COR-L47 (cell line): ENCODE results near the gene RGS10.
"Not testable (repeated sequence)": the region's sequence is repeated elsewhere in the genome, so short reads cannot be mapped to it uniquely, and the experiment has no call there.

Experiments
- DNase-seq: peaks from one replicate; lab custom pipeline; 2025; lab: John Stamatoyannopoulos, UW

The RGS10 gene

GRCh38 chr10:119538632-119539358 lies 3.7 kb downstream of the RGS10 start:
- no peak for DNase-seq

- DNase-seq = no peak
Observed at GRCh38 chr10:119537953-119538630, 4.4 kb downstream of the RGS10 start.

- DNase-seq = no peak
Observed at GRCh38 chr10:119536508-119537025, 6.0 kb downstream of the RGS10 start.

- no peak for DNase-seq
Observed at GRCh38 chr10:119535837-119536507, 6.5 kb downstream of the RGS10 start.

- no peak for DNase-seq
Observed at GRCh38 chr10:119535305-119535704, 7.2 kb downstream of the RGS10 start.

GRCh38 chr10:119533473-119533872 lies 9.0 kb downstream of the RGS10 start:
- no peak for DNase-seq

GRCh38 chr10:119532791-119533190 lies 9.7 kb downstream of the RGS10 start:
- DNase-seq = not testable (repeated sequence)

GRCh38 chr10:119532251-119532650 lies 10.3 kb downstream of the RGS10 start:
- DNase-seq = not testable (repeated sequence)

- DNase-seq = no peak
Observed at GRCh38 chr10:119531067-119531466, 11.5 kb downstream of the RGS10 start.

- DNase-seq = not testable (repeated sequence)
Observed at GRCh38 chr10:119528663-119529237, 13.8 kb downstream of the RGS10 start.

- DNase-seq = no peak
Observed at GRCh38 chr10:119526621-119527592, 15.6 kb downstream of the RGS10 start.

GRCh38 chr10:119526149-119526548 lies 16.4 kb downstream of the RGS10 start:
- DNase-seq = no peak

GRCh38 chr10:119525116-119525515 lies 17.4 kb downstream of the RGS10 start:
- DNase-seq = no peak

- no peak for DNase-seq
Observed at GRCh38 chr10:119524720-119525070, 17.8 kb downstream of the RGS10 start.

GRCh38 chr10:119523895-119524719 lies 18.4 kb downstream of the RGS10 start:
- DNase-seq = no peak

- DNase-seq = no peak
Observed at GRCh38 chr10:119522747-119523426, 19.6 kb downstream of the RGS10 start.

- DNase-seq = no peak
Observed at GRCh38 chr10:119521443-119522204, 20.9 kb downstream of the RGS10 start.

GRCh38 chr10:119520283-119520682 lies 22.2 kb downstream of the RGS10 start:
- DNase-seq = no peak

- no peak for DNase-seq
Observed at GRCh38 chr10:119518936-119519335, 23.6 kb downstream of the RGS10 start.
